Smooth muscle cell of the pulmonary artery (primary cell): ENCODE results near the gene VAMP7. TPM values are rescaled to one million over a fixed set of nuclear protein-coding genes. Genes with fewer than 3 reads are reported as not detected.

Source experiments
- total RNA-seq: library from RNA; depleted of rRNA; stranded (reverse); fragments of >200 nt; gene quantifications from 2 replicates; pipeline ENCODE4 v1.2.3, GENCODE V29; 2014

Gene VAMP7, protein sequence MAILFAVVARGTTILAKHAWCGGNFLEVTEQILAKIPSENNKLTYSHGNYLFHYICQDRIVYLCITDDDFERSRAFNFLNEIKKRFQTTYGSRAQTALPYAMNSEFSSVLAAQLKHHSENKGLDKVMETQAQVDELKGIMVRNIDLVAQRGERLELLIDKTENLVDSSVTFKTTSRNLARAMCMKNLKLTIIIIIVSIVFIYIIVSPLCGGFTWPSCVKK
- 27.3 and 48.1 TPM in 2 replicates for total RNA-seq

DNA sequence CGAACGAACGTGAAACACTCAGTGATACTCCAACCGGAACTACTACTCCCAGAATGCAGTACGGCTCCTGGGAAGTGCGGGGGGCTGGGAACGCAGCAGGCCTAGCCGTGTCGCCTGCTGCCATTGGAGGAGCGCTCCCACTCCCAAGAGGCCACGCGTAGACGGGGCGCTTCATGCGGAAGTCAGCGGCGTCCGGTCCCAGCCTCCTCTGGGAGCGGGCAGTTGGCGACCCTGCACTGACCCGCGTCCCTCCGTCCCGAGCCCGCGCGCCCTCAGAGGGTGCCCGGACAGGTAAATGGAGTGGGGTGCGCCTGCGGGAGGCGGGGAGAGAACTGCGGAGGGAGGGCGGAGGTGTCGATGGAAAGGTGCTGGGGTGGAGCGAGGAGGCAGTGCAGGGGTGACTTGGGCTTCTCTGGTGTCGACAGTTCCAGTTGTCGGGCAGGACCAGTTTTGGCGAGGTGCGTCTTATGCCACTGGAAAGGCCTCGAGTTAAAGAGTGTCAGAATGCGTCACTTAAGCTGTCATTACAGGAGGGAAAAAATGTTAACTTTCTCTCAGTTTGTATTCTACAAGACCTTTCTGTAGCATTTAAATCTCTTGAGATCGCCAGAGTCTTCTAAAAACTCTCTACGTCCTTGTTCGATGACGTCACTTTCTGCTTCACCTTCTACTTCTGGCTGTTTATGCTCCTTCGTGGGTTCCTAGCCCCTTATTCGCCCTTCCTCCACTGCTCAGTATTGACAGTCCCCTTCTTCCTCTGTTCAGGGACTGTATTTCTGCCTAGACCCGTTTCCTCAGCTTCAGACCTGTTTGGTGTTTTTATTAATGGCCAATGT lies at the start of gene VAMP7:
Gene VAMP7, plus strand, starts transcription at position 188 of the 836 bp plus-strand sequence. CDS start 8,122 bp downstream, outside the sequence.

Other genes with a start within 250 kb of the VAMP7 start
- gene IL9R, start 116.4 kb downstream of the VAMP7 start, total RNA-seq = not detected in 2 replicates